Nasal cavity respiratory epithelium epithelial cell of viscerocranial mucosa (primary cell): ENCODE data around the gene DDX51. TPM values are rescaled to one million over a fixed set of nuclear protein-coding genes. Genes with fewer than 3 reads are reported as not detected.

Source experiments
- total RNA-seq: library from RNA; depleted of rRNA; stranded (reverse); fragments of >200 nt; gene quantifications from 2 replicates; pipeline ENCODE4 v1.2.3, GENCODE V29; 2014

DDX51 gene, protein sequence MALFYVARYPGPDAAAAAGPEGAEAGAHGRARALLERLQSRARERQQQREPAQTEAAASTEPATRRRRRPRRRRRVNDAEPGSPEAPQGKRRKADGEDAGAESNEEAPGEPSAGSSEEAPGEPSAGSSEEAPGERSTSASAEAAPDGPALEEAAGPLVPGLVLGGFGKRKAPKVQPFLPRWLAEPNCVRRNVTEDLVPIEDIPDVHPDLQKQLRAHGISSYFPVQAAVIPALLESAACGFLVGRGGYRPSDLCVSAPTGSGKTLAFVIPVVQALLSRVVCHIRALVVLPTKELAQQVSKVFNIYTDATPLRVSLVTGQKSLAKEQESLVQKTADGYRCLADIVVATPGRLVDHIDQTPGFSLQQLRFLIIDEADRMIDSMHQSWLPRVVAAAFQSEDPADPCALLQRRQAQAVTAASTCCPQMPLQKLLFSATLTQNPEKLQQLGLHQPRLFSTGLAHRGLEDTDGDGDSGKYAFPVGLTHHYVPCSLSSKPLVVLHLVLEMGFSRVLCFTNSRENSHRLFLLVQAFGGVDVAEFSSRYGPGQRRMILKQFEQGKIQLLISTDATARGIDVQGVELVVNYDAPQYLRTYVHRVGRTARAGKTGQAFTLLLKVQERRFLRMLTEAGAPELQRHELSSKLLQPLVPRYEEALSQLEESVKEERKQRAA
- 8.2 and 9.1 TPM in 2 replicates for total RNA-seq

DNA sequence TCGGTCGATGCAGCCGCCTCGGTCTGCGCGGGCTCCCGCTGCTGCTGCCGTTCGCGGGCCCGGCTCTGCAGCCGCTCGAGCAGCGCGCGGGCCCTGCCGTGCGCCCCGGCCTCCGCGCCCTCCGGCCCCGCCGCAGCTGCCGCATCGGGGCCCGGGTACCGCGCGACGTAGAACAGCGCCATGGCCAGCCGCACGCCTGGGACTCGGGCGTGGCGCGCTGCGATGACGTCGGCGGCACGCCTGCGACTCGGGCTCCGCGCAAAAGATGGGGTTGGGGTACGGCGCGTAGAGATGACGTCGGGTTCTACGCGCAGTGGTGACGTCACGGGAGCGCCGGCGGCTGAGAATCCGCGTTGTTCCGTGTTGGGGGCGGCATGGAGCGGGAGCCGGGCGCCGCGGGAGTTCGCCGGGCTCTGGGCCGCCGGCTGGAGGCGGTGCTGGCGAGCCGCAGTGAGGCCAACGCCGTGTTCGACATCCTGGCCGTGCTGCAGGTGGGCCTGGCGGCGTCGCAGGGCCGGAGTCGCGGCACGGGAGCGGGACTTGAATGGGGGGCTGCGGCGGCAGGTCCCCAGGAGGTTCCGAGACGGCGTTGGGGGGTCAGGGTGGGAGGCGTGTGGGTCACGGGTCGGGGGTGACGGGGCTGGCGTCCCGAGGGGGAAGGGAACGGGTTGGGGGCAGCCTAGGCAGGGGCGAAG lies at the start of gene DDX51, which contains the start of gene NOC4L:
Gene DDX51 (minus strand): TSS at position 205 of the 695 bp plus-strand sequence. CDS start 23 bp downstream, at position 182.
Gene NOC4L (plus strand): TSS at position 343 of the 695 bp plus-strand sequence. CDS start 32 bp downstream, at position 375.

Other genes with a start within 250 kb of the DDX51 start
- gene ULK1, start 249.7 kb downstream of the DDX51 start, total RNA-seq: 6.5 and 36.5 TPM in 2 replicates
- 15.7 and 28.7 TPM in 2 replicates for gene PUS1, start 215.0 kb downstream of the DDX51 start, total RNA-seq
- gene EP400, start 194.4 kb downstream of the DDX51 start, total RNA-seq: 6.5 and 22.1 TPM in 2 replicates
- 8.5 and 17.5 TPM in 2 replicates for gene NOC4L, start 138 bp upstream of the DDX51 start, total RNA-seq
- gene GALNT9, start 185.3 kb upstream of the DDX51 start, total RNA-seq: not detected in 2 replicates